A673 (cell line): Measurements from ENCODE around the gene EDNRA. TPM values are rescaled to one million over a fixed set of nuclear protein-coding genes. Genes with fewer than 3 reads are reported as not detected.

Source experiments
- BruUV-seq: library from RNA; stranded (reverse); fragments of 400-500 nt; replicated peaks from 2 replicates; lab custom pipeline; 2021; lab: Mats Ljungman, UMichigan
- CTCF ChIA-PET: fragments of 300-600 bp; sonication (Branson Sonifier 250); formaldehyde crosslinking; loops from one replicate; lab custom pipeline; 2022; ENCODE audit warnings: antibody characterized with exemption; lab: Charles Lee
- POLR2A ChIA-PET: fragments of 300-600 bp; sonication (Branson Sonifier 250); formaldehyde crosslinking; loops from one replicate; lab custom pipeline; 2022; ENCODE audit warnings: antibody characterized with exemption; ENCODE audit not compliant: low non-redundant PET; lab: Charles Lee
- DNase-seq: peaks from one replicate; pipeline ENCODE4 v3.0.0-alpha.2; 2015; ENCODE audit warnings: low spot score
- H3K27ac ChIP-seq: fragments of 200-600 bp; sonication (generic); 2 replicates; pipeline ENCODE4 v1.5.1; 2016; ENCODE audit warnings: mixed run types, low read depth, mild to moderate bottlenecking, mixed read lengths, antibody characterized with exemption, low read length; ENCODE audit not compliant: poor library complexity, severe bottlenecking
- H3K27me3 ChIP-seq: fragments of 200-600 bp; sonication (generic); replicated peaks from 2 replicates; pipeline ENCODE4 v1.6.1; 2017; ENCODE audit warnings: mixed run types, low read depth, mild to moderate bottlenecking, mixed read lengths, antibody characterized with exemption, low read length; ENCODE audit not compliant: insufficient read depth, poor library complexity
- H3K36me3 ChIP-seq: fragments of 200-600 bp; sonication (generic); 2 replicates; pipeline ENCODE4 v1.6.1; 2016; ENCODE audit warnings: mixed run types, mild to moderate bottlenecking, mixed read lengths, antibody characterized with exemption, low read length; ENCODE audit not compliant: insufficient read depth, poor library complexity, severe bottlenecking
- H3K4me1 ChIP-seq: fragments of 200-600 bp; sonication (generic); 2 replicates; pipeline ENCODE4 v1.6.1; 2017; ENCODE audit warnings: mixed run types, mild to moderate bottlenecking, mixed read lengths, antibody characterized with exemption, low read length; ENCODE audit not compliant: insufficient read depth, poor library complexity, severe bottlenecking
- H3K4me3 ChIP-seq: fragments of 200-600 bp; sonication (generic); 2 replicates; pipeline ENCODE4 v1.5.1; 2016; ENCODE audit warnings: low read depth, mixed run types, mild to moderate bottlenecking, mixed read lengths, low read length; ENCODE audit not compliant: poor library complexity, severe bottlenecking
- H3K9me3 ChIP-seq: fragments of 200-600 bp; sonication (generic); 2 replicates; pipeline ENCODE4 v1.6.1; 2016; ENCODE audit warnings: mixed run types, low read depth, mild to moderate bottlenecking, mixed read lengths, antibody characterized with exemption, low read length; ENCODE audit not compliant: poor library complexity, severe bottlenecking
- EZH2 ChIP-seq: fragments of 200-600 bp; sonication (generic); IDR thresholded peaks from 2 replicates; pipeline ENCODE4 v1.6.1; 2017; ENCODE audit warnings: borderline replicate concordance, low read depth, mild to moderate bottlenecking, mixed read lengths, antibody characterized with exemption, low read length; ENCODE audit not compliant: poor library complexity, severe bottlenecking
- intact Hi-C: fragments of 100-400 bp; cut with micrococcal nuclease; formaldehyde crosslinking; loops from one replicate; pipeline ENCODE4 v1.10.0; 2022; ENCODE audit not compliant: unreplicated experiment
- total RNA-seq: library from RNA; stranded (reverse); gene quantifications from 2 replicates; pipeline ENCODE4 v1.2.3, GENCODE V29; 2021
- TF ChIP-seq, protein P1 (sequence below): fragments of 300-800, 200-600 bp; sonication (generic); conservative IDR thresholded peaks from 2 replicates; pipeline ENCODE4 v1.5.1; 2017; ENCODE audit warnings: low read depth, mild to moderate bottlenecking, antibody characterized with exemption, low read length, moderate library complexity, mixed read lengths

EDNRA gene
- total RNA-seq, 1 experiment from 2014 or later: 23.9 TPM

- Histone ChIP-seq H3K27me3 (no peaks in the 10 kb centered on the region), H3K27ac (no peak overlapping the region), H3K36me3 (no peaks in the 10 kb centered on the region), H3K9me3 (no peaks in the 10 kb centered on the region), H3K4me3 (no peak overlapping the region), H3K4me1 (peaks cover 31% of the 10 kb centered on the region)
- no peak for TF ChIP-seq EZH2
- TF ChIP-seq, protein P1, sequence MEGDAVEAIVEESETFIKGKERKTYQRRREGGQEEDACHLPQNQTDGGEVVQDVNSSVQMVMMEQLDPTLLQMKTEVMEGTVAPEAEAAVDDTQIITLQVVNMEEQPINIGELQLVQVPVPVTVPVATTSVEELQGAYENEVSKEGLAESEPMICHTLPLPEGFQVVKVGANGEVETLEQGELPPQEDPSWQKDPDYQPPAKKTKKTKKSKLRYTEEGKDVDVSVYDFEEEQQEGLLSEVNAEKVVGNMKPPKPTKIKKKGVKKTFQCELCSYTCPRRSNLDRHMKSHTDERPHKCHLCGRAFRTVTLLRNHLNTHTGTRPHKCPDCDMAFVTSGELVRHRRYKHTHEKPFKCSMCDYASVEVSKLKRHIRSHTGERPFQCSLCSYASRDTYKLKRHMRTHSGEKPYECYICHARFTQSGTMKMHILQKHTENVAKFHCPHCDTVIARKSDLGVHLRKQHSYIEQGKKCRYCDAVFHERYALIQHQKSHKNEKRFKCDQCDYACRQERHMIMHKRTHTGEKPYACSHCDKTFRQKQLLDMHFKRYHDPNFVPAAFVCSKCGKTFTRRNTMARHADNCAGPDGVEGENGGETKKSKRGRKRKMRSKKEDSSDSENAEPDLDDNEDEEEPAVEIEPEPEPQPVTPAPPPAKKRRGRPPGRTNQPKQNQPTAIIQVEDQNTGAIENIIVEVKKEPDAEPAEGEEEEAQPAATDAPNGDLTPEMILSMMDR: peak; percentile 49
- no TSS peak for BruUV-seq
- peak; percentile 47 for DNase-seq
- intact Hi-C loops: loop anchor here (5.0 kb wide), 1 partner anchor 364 kb away; no protein-coding TSS in a partner anchor
- POLR2A ChIA-PET: no interaction called here
- CTCF ChIA-PET: interaction anchor here (0.5 kb wide), 1 partner anchor 46 kb away, joined by 11 read pairs; no protein-coding TSS in a partner anchor
Observed at GRCh38 chr4:147526272-147526654, 45.4 kb downstream of the EDNRA start.

DNA sequence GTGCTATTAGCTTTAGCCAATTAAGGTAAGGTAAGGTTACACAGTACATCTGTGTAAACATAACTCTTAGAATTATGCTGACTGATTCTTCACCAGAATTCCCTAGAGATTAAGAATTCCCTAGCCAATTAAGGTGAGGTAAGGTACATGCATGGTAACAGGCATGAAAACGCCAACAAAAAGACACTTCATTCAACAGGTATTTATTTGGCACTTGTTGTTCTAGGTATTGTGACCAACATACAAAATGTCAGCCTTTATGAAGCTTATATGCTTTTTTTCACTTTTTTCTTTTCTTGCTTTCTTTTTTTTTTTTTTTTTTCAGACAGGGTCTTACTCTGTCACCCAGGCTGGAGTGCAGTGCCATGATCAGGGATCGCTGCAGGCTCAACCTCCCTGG, 47.2 kb downstream of the EDNRA start:
- ChIA-PET POLR2A (no interaction called here), CTCF (no interaction called here)
- TF ChIP-seq EZH2: no peak
- TF ChIP-seq, protein P1: no peak
- BruUV-seq: no TSS peak
- DNase-seq: no peak
- Histone ChIP-seq H3K4me1 (peaks cover 31% of the 10 kb centered on the region), H3K27me3 (no peaks in the 10 kb centered on the region), H3K36me3 (no peaks in the 10 kb centered on the region), H3K9me3 (no peaks in the 10 kb centered on the region), H3K27ac (no peak overlapping the region), H3K4me3 (no peak overlapping the region)
- intact Hi-C loops: loop anchor here (5.0 kb wide), 1 partner anchor 366 kb away; no protein-coding TSS in a partner anchor

DNA sequence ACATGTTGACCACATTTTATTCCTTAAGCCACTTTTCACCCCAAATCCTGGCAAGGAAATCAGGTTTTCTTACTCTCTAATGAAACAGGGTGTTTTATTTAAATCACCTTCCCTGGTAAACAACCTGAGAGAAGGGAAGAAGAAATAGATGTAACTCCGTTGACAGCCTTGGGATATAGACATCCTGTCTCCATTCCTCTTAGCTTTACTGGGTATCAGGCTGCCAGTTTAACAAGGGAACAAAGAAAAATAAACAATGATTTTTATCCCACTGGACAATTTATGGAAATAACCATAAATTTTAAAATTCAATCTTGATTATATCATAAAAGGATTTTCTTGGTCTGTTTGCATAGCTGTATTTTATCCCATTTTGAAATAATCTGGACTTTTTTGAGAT, 49.2 kb downstream of the EDNRA start:
- no peaks in the 10 kb centered on the region for H3K36me3 ChIP-seq
- no peaks in the 10 kb centered on the region for H3K9me3 ChIP-seq
- no peak overlapping the region for H3K4me3 ChIP-seq
- peaks cover 18% of the 10 kb centered on the region for H3K4me1 ChIP-seq
- H3K27ac ChIP-seq: no peak overlapping the region
- TF ChIP-seq, protein P1: no peak
- TF ChIP-seq EZH2: no peak
- intact Hi-C loops: no loop called here
- DNase-seq: no peak
- CTCF ChIA-PET: no interaction called here
- POLR2A ChIA-PET: no interaction called here
- BruUV-seq: no TSS peak
- no peaks in the 10 kb centered on the region for H3K27me3 ChIP-seq
